Dermis blood vessel endothelial cell (primary cell): ENCODE results near the gene NKX3-2. TPM values are rescaled to one million over a fixed set of nuclear protein-coding genes. Genes with fewer than 3 reads are reported as not detected.

Source experiments
- DNase-seq: peaks from one replicate; pipeline ENCODE4 v3.0.0; 2010
- total RNA-seq: library from RNA; depleted of rRNA; stranded (reverse); fragments of >200 nt; gene quantifications from 2 replicates; pipeline ENCODE4 v1.2.3, GENCODE V29; 2014

NKX3-2 gene
- total RNA-seq, 1 donor from 2014 or later = not detected

DNA sequence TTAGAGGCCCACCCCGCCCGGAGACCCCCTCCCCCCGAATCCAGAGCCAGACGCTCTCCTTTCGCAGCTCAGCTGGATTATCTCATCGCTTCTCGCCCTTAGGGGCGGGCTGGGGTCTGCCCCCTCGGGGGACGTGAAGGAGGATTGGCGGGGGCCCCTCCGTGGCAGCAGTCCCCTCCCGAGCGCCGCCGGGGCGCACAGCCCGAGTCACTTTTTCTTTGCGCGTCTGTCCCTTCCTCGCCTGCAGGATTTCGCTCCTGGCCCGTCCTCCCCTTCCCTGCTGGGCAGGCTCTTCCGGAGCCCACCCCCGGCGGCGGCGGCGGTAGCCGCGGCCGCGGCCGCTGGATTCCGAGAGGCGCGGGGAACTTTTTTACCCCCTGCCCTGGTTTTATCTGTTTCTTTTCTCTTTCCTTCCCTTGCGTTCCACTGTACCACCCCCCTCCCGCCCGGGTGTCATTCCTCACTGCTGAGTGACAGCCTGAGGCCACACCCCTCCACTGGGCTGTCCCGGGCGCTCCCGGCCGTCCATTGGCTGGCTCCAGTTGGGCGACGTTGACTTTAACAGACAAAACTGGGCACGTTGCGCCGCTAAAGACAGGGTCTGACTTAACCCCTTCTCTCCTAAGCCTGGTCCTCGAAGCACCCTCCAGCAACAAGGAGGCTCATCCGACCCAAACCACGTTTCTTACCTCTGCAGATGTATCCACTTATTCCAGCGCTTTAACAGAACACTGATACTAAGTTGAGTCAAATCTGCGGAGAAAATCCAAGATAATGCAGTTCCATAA, 492 bp upstream of the NKX3-2 start:
- peak; percentile 68 for DNase-seq

DNA sequence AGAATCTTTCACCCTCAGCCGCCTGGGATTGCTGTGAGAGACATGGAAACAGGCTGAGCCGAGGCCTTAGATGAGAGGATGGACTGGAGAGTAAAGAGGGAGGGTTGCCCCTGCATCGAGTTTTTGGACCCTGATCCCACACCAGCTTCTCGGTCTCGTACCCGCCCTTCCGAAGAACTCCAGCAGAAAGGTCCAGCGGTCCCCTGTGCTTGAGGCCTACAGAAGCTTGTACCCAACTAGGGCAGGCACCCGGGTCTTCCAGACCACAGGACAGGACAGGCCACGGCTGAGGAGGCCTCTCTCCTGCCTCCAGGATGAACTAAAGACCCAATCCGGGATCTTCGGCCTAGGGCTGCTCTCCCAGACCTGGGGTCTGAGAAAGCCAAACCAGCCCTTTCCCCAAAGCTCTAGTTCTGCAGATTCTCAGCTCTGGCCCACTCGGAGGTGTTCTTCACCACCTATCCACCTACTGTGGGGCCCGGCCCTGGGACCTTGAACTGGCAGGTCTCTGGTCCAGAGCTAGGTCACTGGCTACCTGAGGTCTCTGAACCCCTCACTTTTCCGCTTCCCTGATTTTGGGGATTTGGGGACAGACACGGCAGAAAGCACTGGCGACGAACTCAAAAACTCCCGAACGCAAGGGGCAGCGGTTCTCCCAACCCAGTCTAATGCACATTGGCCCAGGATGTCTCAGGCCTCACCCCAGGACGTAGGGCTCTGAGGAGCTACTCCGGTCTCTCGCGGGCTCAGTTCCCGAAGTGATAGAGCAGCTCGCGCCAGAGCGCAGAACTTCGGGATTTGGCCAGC, 1.1 kb downstream of the NKX3-2 start:
- no peak for DNase-seq

DNA sequence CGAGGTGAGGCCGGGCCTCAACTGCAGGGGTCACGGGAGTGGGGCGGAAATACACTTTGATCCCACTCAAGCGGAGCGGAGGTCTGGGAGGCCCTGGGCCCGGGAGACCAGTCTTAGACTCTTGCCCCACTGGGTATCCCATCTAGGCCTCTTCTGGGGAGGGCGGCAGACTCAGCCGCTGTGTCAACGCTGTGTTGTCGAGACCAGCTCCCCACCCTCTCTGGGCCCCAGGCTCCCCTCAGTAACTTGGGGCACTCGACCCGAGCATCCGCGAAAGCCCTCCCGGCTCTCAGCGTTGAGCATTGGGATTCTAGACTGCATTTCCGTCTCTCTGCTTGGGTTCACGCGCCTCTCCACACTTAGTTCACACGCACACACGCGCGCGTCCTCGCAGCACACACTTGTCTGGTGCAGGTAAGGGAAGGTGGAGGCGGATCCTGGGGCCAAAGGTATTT, 1.7 kb downstream of the NKX3-2 start:
- DNase-seq = no peak

DNA sequence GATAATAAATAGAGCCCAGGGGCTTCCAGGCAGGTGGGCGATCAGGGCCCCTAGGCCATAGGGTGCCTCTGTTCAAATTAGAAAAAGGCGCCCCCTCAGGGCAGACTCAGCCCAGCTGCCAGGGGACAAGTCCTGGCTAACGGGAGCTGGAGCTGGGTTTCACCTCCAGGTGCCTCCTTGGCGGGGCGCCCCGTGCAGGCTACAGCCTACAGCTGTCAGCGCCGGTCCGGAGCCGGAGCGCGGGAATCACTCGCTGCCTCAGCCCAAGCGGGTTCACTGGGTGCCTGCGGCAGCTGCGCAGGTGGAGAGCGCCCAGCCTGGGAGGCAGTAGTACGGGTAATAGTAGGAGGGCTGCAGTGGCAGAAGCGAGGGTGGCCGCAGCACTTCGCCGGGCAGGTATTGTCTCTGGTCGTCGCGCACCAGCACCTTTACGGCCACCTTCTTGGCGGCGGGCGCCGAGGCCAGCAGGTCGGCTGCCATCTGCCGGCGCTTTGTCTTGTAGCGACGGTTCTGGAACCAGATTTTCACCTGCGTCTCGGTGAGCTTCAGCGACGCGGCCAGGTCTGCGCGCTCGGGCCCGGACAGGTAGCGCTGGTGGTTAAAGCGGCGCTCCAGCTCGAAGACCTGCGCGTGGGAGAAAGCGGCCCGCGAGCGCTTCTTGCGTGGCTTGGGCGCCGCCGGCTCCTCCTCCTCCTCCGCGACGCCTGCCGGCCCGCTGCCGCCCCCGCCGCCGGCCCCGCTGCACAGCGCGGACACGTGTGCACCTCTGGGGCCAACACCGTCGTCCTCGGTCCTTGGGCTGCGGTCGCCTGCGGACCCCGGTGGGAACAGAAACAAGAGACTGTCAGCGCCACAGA, 2.4 kb downstream of the NKX3-2 start:
- DNase-seq = no peak

DNA sequence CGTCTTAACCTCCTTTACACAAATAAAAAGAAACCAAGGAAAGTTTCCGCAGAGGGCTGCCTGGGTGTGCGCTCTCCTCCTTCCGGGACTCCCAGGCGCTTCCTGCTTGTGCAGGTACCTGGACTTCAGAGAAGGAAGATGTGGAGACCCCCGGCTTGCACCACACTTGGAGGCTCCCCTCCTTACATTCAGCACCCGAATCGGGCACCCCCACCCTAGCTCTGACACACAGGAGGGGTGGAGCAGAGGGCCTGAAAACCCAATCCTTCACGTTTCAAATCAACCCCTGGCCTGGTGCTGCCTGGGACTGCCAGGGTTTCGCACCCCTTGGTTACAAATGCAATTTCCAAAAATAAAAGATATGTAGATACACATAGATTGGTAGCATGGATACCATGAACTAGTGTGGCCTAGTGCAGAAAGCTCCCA, 3.1 kb downstream of the NKX3-2 start:
- no peak for DNase-seq

DNA sequence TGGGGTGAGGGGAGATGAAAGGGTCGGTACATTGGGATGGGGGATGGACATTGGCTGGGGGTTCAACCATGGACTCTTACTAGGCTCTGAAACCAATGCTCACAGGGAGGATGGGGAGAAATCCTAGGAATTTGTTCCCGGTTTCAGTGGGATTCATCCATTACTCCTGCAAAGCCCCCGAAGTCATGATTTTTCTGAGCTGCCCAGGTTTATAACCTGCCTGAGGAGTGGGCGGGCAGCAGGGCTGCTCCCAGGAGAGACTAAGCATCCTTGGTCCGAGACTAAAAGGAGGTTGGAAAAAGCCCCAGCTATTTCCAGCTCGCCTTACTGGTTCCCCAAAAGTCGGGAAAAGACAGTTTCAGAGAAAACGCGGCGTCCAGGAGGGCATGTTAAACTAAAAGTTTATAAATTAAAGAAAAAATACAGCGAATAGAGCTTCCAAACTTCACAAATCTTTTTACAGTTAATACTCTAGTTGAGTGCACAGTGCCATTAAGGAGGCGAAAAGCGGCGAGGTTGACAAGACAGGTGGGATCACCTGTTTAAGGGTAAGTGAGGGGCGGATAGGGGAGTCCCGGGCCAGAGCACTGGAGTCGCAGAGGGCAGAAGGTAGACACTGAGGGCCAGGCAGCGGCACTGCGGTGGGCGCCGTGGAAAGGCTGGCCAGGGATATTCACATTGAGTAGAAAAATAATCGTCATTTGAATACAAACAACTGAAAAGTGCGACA, 3.7 kb downstream of the NKX3-2 start:
- no peak for DNase-seq

DNA sequence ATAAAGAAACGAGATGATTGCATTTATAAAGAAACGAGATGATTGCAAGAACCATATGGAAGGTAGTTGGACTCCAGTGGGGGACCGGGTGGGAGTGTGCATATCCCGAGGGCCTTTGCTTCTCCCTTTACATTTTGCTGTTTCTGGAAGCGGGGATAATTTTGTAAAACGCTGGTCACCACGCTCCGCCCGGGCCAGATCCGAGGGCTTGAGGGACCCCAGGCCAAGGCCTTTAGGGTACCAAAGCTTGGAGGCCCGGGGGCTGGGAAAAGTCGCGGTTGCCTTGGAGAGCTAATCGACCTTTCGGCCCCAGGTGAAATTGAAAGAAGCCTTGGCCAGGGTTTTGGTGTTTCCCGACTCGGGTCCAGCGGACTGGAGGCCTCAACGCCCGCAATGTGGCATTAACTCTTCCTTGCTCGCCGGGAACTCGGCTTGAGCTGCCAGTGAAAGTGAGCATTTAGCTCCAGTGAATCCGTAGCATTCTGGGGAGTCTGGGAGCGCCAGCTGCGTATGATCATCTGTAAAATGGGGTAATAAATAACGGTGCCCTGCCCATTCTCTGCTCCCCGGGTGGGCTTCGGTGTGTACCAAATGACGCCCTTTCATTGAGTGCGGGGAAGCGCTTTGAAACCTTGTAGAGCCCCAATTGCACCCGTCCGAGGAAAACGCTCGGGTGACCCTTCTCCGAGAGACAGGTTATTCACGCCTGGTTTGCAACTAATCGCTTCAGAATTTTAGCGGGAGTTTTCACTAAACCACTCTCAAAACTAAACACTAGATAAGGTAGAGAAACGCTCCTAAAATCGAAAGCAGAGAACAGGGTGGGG, 4.5 kb downstream of the NKX3-2 start:
- DNase-seq = no peak

DNA sequence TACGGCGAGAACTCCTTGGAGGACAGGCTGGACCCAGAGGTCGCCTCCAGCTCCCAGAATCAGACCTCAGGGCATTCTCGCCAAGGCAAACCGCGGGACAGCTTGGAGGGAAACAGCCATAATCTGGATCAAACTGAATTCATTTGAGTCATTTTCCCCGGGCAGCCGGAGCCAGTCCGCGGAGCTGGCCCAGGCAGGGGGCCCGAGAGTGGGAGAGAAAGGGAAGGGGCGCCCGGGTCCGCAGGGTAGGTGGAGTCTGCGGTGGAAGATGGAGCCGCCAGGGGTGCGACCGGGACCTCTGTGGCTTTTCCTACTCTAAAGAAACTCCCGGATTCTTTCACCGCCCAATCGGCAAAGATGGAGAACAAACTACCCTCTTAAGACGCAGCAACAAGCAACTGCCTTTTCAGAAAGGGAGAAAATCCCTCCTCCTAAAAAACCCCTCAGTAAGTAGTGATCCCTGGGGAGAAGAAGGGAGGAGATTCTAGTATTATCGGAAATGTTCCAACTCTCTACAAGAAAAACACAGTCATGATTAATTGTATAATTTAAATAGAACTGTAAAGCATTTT, 5.2 kb downstream of the NKX3-2 start:
- DNase-seq = no peak

DNA sequence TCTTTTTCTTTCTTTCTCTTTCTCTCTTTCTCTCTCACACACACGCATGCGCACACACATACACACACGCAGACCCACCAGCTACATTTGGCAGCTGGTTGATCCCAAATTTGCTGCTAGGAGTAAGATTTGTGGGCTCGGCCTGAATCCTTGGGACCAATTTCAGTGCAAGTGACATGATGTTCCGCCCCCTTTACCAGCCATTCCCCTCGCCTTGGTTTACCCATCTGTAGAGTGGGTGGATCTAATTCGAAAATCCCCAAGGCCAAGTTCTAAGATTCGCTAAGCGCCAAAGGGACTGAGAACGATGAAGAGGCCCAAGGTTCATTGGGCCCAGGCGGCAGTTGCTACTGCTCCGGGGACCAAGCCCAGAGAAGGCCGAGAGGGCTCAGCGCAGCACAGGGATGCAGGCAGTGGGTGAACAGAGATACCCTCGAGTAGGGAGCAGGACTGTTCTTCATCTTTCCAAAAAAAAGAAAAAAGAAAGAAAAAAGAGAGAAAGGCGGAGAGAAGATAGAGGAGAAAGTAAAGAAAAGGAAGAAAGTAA, 5.8 kb downstream of the NKX3-2 start:
- DNase-seq = no peak

DNA sequence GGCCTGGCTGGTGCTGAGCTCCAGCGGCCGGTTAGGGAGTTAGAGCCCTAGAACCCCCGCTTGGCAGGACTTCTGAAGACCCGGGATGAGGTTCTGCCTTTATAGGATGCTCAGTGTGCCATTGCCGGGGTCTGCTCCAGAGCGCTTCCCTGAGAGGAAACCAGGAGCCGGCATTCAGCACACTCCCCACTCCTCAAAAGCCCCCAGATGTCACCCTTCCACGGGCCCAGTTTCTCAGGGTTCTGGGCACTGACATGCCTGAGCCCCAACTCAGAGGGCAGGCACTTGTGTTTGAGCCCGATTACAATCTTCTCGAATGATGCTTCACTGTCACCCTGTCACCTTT, 6.5 kb downstream of the NKX3-2 start:
- DNase-seq = no peak

DNA sequence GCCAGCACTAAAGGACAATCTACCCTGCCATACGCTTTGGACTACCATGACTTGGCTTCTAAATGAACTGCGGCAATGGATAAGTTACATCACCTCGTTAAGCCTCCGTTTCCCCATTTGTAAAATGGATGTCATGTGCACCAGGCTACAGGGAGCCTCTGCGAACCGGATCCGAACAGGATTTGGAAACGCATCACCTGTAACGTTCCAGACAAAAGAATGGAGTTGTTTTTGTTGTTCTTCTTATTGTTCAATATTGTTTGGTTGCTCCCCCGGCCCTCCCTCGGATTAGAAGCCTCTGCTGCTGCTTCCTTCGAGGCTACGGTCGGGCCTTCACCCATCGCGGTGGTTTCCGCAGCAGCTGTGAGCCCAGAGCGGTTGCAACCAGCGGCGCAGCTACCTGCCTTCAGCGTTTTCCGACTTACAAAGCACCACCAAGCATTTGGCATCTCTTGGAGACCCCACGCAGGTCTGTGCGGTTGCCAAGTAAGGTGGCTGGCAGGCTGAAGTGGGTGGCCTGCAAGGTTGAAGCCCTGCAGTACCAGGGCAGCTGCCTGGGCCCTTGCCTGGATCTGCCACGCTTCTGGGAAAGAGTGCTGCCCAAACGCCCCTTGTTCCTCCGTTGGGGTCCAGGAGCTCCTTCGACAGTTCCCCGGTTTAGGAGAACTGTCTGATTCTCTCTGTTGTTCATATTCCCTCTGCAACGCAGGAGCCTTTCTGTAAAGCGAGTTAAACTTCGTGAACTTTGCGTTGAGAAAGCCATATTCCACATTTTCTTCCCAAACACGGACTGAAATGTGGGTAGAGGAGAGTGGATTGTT, 7.1 kb downstream of the NKX3-2 start:
- DNase-seq = no peak

DNA sequence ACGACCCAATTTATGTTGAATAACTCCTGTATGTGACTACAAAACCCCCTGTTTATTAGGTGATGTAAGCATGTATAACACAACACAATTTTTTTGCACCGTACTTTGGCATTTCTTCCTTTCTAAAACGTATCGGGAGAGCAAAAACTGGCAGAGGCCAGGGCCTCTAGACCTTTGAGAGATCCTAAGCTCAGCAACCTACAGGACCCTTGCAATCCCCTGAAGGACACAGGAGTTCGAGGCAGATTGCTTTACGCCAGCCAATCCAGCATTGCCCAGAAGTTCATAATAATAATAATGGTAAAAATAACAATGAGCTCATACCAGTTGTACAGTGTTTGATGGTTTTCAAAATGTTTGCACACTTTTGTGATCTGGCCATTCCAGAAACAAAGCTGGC, 7.7 kb downstream of the NKX3-2 start:
- no peak for DNase-seq

DNA sequence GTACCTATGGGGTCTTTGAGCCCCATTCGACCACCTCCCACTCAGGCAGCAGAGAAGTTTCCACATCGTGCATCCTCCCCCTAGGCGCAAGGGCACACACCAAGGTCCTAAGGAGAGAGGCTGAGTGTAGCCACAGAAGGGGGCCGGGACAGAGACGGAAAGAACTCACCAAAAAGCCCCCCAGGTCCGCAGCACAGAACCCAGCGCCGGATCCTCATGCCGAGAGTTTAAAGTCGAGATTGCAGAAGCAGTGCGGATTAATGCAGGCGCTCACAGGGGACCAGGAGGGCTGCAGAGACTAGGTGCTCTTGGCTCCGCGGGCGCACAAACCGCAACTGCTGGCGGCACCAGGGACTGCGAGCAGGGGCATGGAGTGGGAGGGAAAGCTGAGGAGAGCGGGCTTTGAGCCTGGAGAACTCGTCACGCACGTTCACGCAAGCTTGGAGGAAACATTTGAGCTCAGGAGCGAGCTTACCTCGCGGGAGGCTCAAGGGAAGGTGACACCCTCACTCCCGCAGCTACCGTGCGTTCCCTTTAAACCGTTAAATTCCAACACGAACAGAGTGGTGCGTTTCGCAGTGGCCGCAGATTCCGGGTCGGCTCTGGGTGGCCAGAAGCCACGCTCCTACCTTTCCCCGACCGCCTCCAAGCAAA, 8.5 kb downstream of the NKX3-2 start:
- no peak for DNase-seq

DNA sequence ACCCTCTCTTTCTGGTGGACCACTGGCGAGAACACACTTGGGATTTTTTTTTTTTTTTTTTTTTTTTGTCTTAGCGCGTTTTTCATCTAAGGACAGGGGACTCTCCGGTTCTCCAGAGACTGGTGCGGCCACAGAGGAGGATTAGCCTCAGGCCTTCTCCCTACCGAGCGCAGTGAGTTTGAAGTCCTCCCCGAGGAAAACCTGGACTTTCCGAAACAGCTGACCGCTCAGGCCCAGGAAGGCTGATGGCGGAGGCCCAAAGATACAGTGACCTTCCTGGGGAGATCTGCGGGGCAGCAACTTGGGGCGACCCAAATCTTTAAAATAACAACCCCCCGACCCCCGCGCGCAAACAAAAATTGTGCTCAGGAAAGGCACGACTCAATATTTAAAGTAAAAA, 9.2 kb downstream of the NKX3-2 start:
- DNase-seq = no peak

DNA sequence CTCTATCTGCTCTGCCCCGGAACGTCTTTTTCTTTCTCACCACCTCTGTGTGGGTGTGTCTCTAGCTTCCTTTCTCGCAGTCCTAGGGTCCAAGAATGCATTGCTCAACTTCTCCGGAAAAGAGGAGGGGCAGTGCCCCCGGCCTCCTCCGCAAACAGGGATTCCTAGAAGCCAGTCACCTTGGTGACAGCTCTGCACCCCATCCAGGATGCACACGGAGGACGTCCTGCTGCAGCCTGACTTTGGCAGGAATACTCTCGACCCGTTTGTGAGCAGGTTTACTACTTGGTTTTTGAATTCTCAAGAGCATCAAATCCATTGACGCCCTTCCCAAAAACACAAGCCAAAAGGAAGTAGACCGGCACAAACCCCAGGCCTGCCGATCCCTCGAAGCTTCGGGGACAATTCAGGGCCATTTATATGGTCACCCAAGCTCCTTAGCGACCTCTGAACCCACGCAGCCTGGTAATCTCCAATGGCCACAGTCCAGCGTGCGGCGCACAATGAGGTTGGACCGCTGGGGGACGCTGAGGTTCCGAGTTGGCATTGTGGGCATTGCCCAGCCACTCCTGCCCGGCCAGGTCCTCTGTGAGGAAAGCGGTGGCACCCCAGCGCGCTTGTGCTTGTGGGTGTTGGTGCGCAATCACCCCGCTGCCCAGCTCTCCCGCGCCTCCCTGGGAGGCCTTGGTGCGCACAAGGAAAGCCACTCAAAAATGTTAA, 9.8 kb downstream of the NKX3-2 start:
- DNase-seq = no peak

DNA sequence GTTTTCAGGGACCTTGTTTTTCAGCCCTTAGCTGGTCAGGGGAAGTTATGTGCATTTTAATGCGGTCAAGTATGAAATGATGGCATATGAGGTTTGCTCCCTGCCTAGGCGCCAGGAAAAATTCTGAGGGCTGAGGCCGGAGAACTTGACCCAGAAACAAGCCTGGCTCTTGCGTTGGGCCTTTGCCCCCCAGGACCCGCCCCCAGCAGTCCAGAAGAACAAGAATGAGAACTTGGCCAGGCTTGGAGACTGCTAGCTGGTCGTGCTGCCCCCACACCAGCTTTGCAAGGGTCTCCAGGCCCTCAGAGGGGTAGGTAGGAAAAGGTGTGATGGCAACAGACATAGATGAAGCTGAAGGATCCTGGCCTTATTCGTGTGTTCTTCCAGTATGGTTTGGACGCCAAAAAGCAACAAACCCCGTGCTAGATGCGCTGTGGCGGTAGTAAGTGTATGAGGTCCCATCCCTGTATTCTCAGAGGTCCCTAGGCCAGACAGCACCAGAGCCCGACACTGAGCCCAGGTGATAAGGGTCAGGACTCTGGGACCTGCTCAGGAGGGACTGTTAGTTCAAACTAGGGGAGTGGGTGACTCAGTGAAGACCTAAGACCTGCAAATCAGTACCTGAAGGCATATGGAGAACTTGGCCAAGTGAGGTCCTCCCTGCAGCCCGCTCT, 10.5 kb downstream of the NKX3-2 start:
- DNase-seq = no peak

DNA sequence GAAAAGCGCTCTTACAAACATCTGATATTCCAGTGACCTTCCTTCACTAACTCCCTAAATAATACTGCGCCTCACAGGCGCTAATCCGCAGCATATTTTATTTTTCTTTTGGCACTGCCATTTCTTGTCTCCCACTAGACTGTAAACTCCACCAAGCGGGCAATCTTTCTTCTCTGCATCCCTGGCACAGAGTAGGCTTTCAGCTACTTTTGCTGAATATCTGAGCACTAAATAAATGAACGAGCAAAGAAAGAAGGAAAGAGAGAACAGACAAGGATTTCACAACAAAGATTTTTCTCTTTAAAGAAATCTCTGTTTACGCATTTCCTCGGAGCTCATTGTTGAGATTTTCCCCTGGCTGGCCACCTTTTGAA, 12.7 kb downstream of the NKX3-2 start:
- DNase-seq = no peak
